Gastroesophageal sphincter (tissue), 4 donors: ENCODE data around the gene GDPD5. TPM values are rescaled to one million over a fixed set of nuclear protein-coding genes. Genes with fewer than 3 reads are reported as not detected.

Experiments
- ATAC-seq: fragments of 150-250 bp; one replicate; pipeline ENCODE4 v1.9.1; 2016; ENCODE audit warnings: mild to moderate bottlenecking, moderate library complexity
- H3K27ac ChIP-seq, 4 donors: fragments of 200-600 bp; sonication (generic) in 3 of 4; 1 replicate in 3 of 4; 2 replicates in 1 of 4; pipeline ENCODE4 v1.5.1; 2016 to 2019
- H3K27me3 ChIP-seq: fragments of 200-600 bp; sonication (generic); one replicate; pipeline ENCODE4 v1.5.1; 2019
- H3K36me3 ChIP-seq, 2 donors: fragments of 200-600 bp; sonication (generic); one replicate each; pipeline ENCODE4 v1.5.1; 2019; ENCODE audit warnings: control low read depth in 1 of 2
- H3K4me1 ChIP-seq, 3 donors: fragments of 200-600 bp; sonication (generic); 1 replicate in 2 of 3; 2 replicates in 1 of 3; pipeline ENCODE4 v1.5.1; 2016 to 2019; ENCODE audit warnings: control low read depth in 2 of 3
- H3K4me3 ChIP-seq, 2 donors: fragments of 200-600 bp; sonication (generic); one replicate each; pipeline ENCODE4 v1.5.1; 2019; ENCODE audit warnings: mild to moderate bottlenecking in 1 of 2, moderate library complexity in 1 of 2
- H3K9me3 ChIP-seq, 3 donors: fragments of 200-600 bp; sonication (generic); one replicate each; pipeline ENCODE4 v1.5.1; 2017 to 2019; ENCODE audit warnings: control low read depth in 2 of 3
- EP300 ChIP-seq: sonication (generic); formaldehyde crosslinking; IDR thresholded peaks from one replicate; pipeline ENCODE4 v1.6.1; 2017; ENCODE audit warnings: antibody characterized with exemption, mild to moderate bottlenecking
- POLR2A ChIP-seq, 2 donors: fragments of 450-650 bp; IDR thresholded peaks; one replicate each; pipeline ENCODE4 v1.6.1; 2017; ENCODE audit warnings: antibody characterized with exemption in 2 of 2, mild to moderate bottlenecking in 2 of 2, moderate library complexity in 1 of 2
- POLR2AphosphoS5 ChIP-seq: sonication (generic); formaldehyde crosslinking; IDR thresholded peaks from one replicate; pipeline ENCODE4 v1.6.1; 2017; ENCODE audit warnings: antibody characterized with exemption
- WGBS, 2 donors: methylation state at CpG; one replicate each; pipeline ENCODE4 v1.1.5; 2018; ENCODE audit warnings: low coverage in 1 of 2; 5-methylcytosine and 5-hydroxymethylcytosine counted together
- total RNA-seq, 4 donors: library from RNA; depleted of rRNA; stranded (reverse); fragments of >200 nt; gene quantifications; one replicate each; pipeline ENCODE4 v1.1.0, GENCODE V29; 2016
- TF ChIP-seq, protein P1 (sequence below), 4 experiments: fragments of 200-600 bp in 2 of 4; fragments of 450-650 bp in 2 of 4; sonication (generic) in 1 of 4; IDR thresholded peaks; one replicate each; pipeline ENCODE4 v1.5.1; 2017 to 2019; ENCODE audit warnings: antibody characterized with exemption in 4 of 4, mild to moderate bottlenecking in 2 of 4, moderate library complexity in 2 of 4

GDPD5 gene
- total RNA-seq, 4 donors from 2014 or later, result 3.8 to 9.3 (median 6.4) TPM

DNA sequence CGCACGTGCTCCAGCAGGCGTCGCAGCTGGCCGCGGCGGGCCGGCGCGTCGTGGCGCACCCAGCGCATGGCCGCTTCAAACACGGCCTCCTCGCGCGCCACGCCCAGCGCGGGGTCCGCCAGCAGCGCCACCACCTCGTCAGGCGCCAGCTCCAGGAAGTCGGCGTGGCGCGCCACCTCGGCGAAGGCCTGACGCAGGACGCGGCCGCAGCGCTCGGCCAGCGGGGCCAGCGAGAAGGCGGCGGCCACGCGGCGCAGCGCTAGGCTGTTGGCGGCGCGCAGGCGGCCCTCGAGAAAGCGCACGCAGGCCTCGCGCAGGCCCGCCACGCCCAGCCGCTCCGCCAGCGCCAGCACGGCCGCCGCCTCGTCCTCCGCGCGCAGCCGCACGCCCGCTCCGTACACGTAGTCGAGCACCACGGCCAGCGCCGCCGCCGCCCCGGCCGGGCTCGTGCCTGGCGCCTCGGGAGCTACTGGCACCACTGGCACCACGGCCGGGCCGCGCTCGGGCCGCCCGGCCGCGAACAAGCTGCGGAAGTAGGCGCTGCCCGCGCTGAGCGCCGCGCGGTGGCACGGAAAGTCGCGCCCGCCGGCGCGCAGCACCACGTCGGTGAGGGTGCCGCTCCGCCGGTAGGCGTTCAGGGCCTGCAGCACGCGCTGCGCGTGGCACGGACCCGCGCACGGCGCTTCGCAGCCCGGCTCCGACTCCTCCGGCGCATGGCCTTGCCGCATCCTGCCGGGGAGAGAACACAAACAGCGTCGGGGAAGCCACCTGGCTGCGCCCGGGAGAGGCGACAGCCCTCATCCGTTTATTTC, 95.6 kb downstream of the GDPD5 start:
- Histone ChIP-seq H3K9me3 (peaks cover 0 to 8% (median 0%) of the 10 kb centered on the region in 3 donors), H3K4me1 (peaks cover 0 to 39% (median 9%) of the 10 kb centered on the region in 3 donors), H3K27me3 (peaks cover 62% of the 10 kb centered on the region), H3K36me3 (peaks cover 0 to 12% of the 10 kb centered on the region in 2 donors), H3K4me3 (peak overlapping the region in 1 of 2 donors; percentile 51), H3K27ac (peak overlapping the region in 3 of 4 donors; percentile 27 to 46 (median 31))
- peak; percentile 59 for ATAC-seq
- 3% methylated on average over 6 of the region's 134 CpGs; no CpG with 5 or more reads in 1 of the 2 donors for WGBS, 2 donors
- TF ChIP-seq EP300 (no peak), POLR2AphosphoS5 (no peak), POLR2A (IDR thresholded peaks at IDR 0.05) (no peak)
- TF ChIP-seq, protein P1, sequence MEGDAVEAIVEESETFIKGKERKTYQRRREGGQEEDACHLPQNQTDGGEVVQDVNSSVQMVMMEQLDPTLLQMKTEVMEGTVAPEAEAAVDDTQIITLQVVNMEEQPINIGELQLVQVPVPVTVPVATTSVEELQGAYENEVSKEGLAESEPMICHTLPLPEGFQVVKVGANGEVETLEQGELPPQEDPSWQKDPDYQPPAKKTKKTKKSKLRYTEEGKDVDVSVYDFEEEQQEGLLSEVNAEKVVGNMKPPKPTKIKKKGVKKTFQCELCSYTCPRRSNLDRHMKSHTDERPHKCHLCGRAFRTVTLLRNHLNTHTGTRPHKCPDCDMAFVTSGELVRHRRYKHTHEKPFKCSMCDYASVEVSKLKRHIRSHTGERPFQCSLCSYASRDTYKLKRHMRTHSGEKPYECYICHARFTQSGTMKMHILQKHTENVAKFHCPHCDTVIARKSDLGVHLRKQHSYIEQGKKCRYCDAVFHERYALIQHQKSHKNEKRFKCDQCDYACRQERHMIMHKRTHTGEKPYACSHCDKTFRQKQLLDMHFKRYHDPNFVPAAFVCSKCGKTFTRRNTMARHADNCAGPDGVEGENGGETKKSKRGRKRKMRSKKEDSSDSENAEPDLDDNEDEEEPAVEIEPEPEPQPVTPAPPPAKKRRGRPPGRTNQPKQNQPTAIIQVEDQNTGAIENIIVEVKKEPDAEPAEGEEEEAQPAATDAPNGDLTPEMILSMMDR (IDR thresholded peaks at IDR 0.05), result no peak

DNA sequence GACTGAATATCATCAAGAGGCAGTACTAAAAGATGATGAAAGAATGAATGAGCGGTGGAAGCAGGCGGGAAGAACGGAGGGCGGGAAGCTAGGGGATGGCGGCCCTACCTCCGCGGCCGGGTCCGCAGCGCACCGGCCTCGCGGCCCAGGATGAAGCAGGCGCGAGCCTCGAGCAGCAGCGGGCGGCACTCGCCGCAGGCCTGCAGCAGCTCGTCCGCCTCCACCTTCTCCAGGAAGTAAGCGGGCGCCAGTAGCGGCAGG, 96.2 kb downstream of the GDPD5 start:
- H3K27me3 ChIP-seq, result peaks cover 59% of the 10 kb centered on the region
- peaks cover 0 to 8% (median 0%) of the 10 kb centered on the region in 3 donors for H3K9me3 ChIP-seq
- TF ChIP-seq EP300 (no peak), POLR2AphosphoS5 (no peak), POLR2A (IDR thresholded peaks at IDR 0.05) (no peak)
- TF ChIP-seq, protein P1 (IDR thresholded peaks at IDR 0.05), result no peak
- peak overlapping the region in 1 of 2 donors; percentile 51 for H3K4me3 ChIP-seq
- no peak for ATAC-seq
- H3K36me3 ChIP-seq, result peaks cover 0 to 7% of the 10 kb centered on the region in 2 donors
- 22% methylated on average over 20 to 25 of the region's 25 CpGs for WGBS, 2 donors
- peaks cover 0 to 39% (median 9%) of the 10 kb centered on the region in 3 donors for H3K4me1 ChIP-seq
- peak overlapping the region in 1 of 4 donors; percentile 27 for H3K27ac ChIP-seq

DNA sequence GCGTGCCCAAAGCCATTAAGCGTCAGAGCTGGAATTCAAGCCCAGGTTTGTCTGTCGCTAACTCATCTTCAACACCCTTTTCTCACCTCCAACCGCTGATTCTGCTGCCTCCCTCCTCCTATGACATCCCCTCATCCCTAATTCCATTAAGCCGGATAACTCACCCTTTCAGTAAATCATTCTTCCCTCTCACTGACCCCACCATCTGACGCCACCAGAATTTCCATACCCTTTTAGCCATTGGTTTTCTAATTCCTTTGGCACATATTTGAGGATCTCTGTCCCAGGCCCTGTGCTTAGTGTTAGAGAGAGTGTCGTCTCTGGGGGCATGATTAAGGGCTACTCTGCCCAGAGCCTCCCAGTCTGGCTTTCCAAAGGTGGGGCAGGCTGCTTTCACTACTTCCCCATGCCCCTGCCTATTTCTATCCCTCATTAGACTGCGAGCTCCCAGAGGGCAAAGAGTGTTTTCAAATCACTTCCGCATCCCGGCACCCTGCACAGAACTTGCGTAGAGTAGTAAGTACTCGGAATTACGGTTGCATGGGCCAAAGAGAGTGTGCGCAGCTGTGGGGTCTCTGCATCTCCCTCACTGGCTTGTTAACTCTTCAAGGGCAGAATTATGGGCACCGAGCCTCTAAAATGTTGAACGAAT, 96.6 kb downstream of the GDPD5 start:
- peak overlapping the region in 1 of 2 donors; percentile 53 for H3K4me3 ChIP-seq
- TF ChIP-seq POLR2A (IDR thresholded peaks at IDR 0.05), result no peak
- TF ChIP-seq POLR2AphosphoS5, result no peak
- TF ChIP-seq, protein P1 (IDR thresholded peaks at IDR 0.05), result no peak
- TF ChIP-seq EP300, result no peak
- peaks cover 0 to 39% (median 9%) of the 10 kb centered on the region in 3 donors for H3K4me1 ChIP-seq
- peaks cover 58% of the 10 kb centered on the region for H3K27me3 ChIP-seq
- H3K36me3 ChIP-seq, result peaks cover 0 to 5% of the 10 kb centered on the region in 2 donors
- no peak overlapping the region for H3K27ac ChIP-seq
- H3K9me3 ChIP-seq, result peaks cover 0 to 8% (median 0%) of the 10 kb centered on the region in 3 donors
- 67 to 69% methylated on average over 14 to 16 of the region's 16 CpGs for WGBS, 2 donors
- no peak for ATAC-seq

DNA sequence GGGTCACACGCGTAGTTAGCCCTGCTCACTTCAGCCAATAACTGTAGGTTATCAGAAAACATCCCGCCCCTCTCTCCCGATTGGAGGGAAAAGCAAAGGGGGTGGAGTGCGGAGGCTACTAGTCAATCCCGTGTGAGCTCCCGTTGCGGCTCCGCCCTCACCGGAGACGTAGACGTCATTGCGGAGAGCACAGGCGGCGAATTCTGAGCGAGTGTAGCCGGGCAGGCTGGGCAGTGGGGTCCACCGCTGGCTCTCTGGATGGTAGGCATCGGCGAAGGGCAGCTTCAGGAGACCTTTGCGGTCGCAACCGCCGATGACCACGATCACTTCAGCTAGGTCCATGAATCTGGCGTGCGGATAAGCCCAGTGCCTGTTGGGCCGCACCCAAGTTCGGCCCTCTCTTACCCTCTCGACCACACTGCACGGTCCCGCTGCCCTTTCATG, 97.4 kb downstream of the GDPD5 start:
- peak; percentile 58 for TF ChIP-seq POLR2AphosphoS5
- TF ChIP-seq EP300, result no peak
- TF ChIP-seq POLR2A (IDR thresholded peaks at IDR 0.05), result peak in 1 of 2 donors; percentile 41
- TF ChIP-seq, protein P1 (IDR thresholded peaks at IDR 0.05), result no peak
- ATAC-seq, result peak; percentile 90
- peaks cover 0 to 39% (median 9%) of the 10 kb centered on the region in 3 donors for H3K4me1 ChIP-seq
- WGBS, 2 donors, result 2 to 47% methylated on average over 3 to 15 of the region's 32 CpGs
- H3K4me3 ChIP-seq, result peak overlapping the region; percentile 24 to 53
- peaks cover 0 to 13% of the 10 kb centered on the region in 2 donors for H3K36me3 ChIP-seq
- peak overlapping the region in 3 of 4 donors; percentile 24 to 59 (median 45) for H3K27ac ChIP-seq
- H3K9me3 ChIP-seq, result peaks cover 0 to 8% (median 0%) of the 10 kb centered on the region in 3 donors
- H3K27me3 ChIP-seq, result peaks cover 51% of the 10 kb centered on the region
